A549 (cell line): ENCODE results near the gene ARHGEF3.

Experiments used
- KDM1A ChIP-seq: fragments of 200-600 bp; sonication (generic); IDR thresholded peaks from 2 replicates; pipeline ENCODE4 v1.6.1; 2016; ENCODE audit warnings: low read depth, mild to moderate bottlenecking
- MYC ChIP-seq: IDR thresholded peaks from 2 replicates; pipeline ENCODE4 v1.6.1; 2012; ENCODE audit warnings: mild to moderate bottlenecking, inconsistent platforms, low read length, improper control_type of control experiment, borderline replicate concordance
- PBX3 ChIP-seq: IDR thresholded peaks from 2 replicates; pipeline ENCODE4 v1.6.1; 2012
- PHF8 ChIP-seq: fragments of 200-600 bp; sonication (generic); IDR thresholded peaks from 2 replicates; pipeline ENCODE4 v1.6.1; 2016; ENCODE audit warnings: low read depth, mild to moderate bottlenecking, antibody characterized with exemption, moderate library complexity, borderline replicate concordance
- TFCP2L1 ChIP-seq: fragments of 250-450 bp; sonication (Bioruptor Pico); IDR thresholded peaks from 2 replicates; pipeline ENCODE4 v1.5.0; 2021; ENCODE audit warnings: mild to moderate bottlenecking
- TF ChIP-seq, protein P1 (sequence below): fragments of >200 bp; sonication (Bioruptor Twin); formaldehyde crosslinking; IDR thresholded peaks from 3 replicates; pipeline ENCODE4 v1.5.1; 2016

- TF ChIP-seq MYC (no peak), PHF8 (no peak), PBX3 (no peak), TFCP2L1 (CRISPR knock-in tag) (no peak), KDM1A (no peak)
- TF ChIP-seq, protein P1, sequence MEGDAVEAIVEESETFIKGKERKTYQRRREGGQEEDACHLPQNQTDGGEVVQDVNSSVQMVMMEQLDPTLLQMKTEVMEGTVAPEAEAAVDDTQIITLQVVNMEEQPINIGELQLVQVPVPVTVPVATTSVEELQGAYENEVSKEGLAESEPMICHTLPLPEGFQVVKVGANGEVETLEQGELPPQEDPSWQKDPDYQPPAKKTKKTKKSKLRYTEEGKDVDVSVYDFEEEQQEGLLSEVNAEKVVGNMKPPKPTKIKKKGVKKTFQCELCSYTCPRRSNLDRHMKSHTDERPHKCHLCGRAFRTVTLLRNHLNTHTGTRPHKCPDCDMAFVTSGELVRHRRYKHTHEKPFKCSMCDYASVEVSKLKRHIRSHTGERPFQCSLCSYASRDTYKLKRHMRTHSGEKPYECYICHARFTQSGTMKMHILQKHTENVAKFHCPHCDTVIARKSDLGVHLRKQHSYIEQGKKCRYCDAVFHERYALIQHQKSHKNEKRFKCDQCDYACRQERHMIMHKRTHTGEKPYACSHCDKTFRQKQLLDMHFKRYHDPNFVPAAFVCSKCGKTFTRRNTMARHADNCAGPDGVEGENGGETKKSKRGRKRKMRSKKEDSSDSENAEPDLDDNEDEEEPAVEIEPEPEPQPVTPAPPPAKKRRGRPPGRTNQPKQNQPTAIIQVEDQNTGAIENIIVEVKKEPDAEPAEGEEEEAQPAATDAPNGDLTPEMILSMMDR = no peak
Measured at GRCh38 chr3:56764904-56765547, 36.7 kb downstream of the ARHGEF3 start.
